AG09319 (cell line): ENCODE measurements around the gene GPNMB.

Experiments used
- DNase-seq: peaks from one replicate; pipeline ENCODE4 v3.0.0-alpha.2; 2010; ENCODE audit warnings: low read depth; ENCODE audit errors: extremely low read depth
- TF ChIP-seq, protein P1 (sequence below): IDR thresholded peaks from 2 replicates; pipeline ENCODE4 v1.5.1; 2011; ENCODE audit warnings: low read depth, mild to moderate bottlenecking, inconsistent platforms, low read length, moderate library complexity

Gene GPNMB

DNA sequence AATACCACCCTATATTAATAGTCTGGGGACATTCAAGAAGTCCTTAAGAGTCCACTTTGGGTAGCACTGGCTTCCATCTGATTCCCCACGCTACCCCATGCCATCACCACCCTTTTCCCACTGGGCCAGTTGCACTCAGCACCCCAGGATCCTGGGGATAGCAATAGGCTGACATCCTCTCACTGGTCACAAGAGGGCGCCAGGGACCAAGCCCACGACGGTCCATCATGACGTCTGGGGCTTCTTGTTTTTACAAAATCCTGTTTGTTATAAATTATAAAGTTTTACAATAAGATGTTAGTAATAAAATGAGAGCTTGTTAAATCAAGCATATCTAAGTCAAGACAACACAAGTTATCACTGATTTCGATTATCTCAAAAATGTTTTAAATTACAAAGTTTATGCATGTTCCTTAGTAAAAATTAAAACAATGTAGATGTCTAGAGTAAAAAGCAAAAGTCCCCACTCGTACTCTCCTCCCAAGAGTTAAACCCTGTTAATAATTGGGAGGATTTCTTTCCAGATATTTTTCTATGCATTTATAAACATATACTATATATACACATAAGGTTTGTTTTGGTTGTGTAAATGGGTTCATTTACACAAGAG lies 15.4 kb downstream of the GPNMB start:
- DNase-seq: peak; percentile 28
- TF ChIP-seq, protein P1, sequence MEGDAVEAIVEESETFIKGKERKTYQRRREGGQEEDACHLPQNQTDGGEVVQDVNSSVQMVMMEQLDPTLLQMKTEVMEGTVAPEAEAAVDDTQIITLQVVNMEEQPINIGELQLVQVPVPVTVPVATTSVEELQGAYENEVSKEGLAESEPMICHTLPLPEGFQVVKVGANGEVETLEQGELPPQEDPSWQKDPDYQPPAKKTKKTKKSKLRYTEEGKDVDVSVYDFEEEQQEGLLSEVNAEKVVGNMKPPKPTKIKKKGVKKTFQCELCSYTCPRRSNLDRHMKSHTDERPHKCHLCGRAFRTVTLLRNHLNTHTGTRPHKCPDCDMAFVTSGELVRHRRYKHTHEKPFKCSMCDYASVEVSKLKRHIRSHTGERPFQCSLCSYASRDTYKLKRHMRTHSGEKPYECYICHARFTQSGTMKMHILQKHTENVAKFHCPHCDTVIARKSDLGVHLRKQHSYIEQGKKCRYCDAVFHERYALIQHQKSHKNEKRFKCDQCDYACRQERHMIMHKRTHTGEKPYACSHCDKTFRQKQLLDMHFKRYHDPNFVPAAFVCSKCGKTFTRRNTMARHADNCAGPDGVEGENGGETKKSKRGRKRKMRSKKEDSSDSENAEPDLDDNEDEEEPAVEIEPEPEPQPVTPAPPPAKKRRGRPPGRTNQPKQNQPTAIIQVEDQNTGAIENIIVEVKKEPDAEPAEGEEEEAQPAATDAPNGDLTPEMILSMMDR: peak; percentile 95

GRCh38 chr7:23264916-23265458 lies 18.4 kb downstream of the GPNMB start:
- TF ChIP-seq, protein P1: no peak
- DNase-seq: no peak

DNA sequence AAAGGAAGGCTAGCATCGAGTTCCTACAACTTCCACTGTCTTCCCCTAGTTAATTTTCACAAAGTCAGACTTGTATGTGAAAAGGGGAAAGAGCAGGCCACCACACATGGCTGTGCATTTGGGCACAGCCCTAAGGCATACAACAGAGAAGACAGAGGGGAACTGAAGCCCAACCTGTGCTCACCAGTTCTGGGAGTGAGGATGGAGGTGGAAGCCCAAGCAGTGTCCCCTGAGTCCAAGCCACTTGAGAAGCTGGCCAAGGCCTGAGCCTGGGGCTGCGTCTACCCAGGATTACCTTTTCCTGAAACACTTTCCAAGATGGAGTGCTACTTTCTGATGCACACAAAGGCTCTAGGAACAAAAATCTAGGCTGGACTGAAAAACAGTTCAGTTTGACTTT lies 20.3 kb downstream of the GPNMB start:
- TF ChIP-seq, protein P1: no peak
- DNase-seq: no peak

DNA sequence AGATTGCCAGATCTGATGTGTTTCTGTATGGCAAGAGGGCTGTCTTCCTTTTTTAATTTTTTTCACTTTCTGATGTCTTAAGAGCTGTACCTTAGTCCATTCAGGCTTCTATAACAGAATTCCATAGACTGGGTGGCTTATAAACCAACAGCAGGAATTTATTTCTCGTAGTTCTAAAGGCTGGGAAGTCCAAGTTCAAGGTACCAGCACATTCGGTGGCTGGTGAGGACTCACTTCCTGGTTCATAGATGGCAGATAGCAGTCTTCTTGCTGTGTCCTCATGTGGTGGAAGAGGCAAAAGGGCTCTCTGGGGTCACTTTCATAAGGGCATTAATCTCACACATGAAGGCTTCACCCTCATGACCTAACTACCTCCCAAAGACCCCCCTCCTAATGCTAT lies 20.8 kb downstream of the GPNMB start:
- no peak for DNase-seq
- TF ChIP-seq, protein P1: no peak

GRCh38 chr7:23268167-23268566 lies 21.6 kb downstream of the GPNMB start:
- DNase-seq: no peak
- TF ChIP-seq, protein P1: no peak

DNA sequence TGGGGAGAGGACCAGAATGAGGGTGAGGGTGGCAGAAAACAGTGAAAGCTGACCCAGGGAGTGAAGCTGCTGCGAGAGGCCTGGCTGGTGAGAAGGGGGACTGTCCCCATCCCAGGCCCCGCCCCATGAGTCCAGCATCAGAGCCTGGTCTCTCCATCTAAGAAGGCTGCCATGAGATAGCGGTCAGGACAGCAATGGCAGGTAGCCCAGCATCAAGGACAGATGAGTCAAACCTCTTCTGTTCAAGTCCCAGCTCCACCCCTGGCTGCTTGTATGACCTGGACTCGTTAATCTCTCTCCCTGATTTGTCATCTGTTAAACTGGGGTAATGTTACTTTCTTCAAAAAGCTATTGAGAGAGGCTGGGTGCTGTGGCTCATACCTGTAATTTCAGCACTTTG lies 22.2 kb downstream of the GPNMB start:
- TF ChIP-seq, protein P1: no peak
- DNase-seq: no peak

- no peak for DNase-seq
- TF ChIP-seq, protein P1: no peak
Measured at GRCh38 chr7:23272275-23272674, 25.7 kb downstream of the GPNMB start.
